HepG2 (cell line): ENCODE measurements around the gene B3GNT2. TPM values are rescaled to one million over a fixed set of nuclear protein-coding genes. Genes with fewer than 3 reads are reported as not detected.

Source experiments
- ARID4A ChIP-seq: sonication (generic); formaldehyde crosslinking; IDR thresholded peaks from 2 replicates; pipeline ENCODE4 v1.5.0; 2020; ENCODE audit warnings: mild to moderate bottlenecking, missing genetic modification reagents, borderline replicate concordance
- DMTF1 ChIP-seq: sonication (generic); formaldehyde crosslinking; IDR thresholded peaks from 2 replicates; pipeline ENCODE4 v1.4.0; 2020; ENCODE audit warnings: mild to moderate bottlenecking, missing genetic modification reagents
- ERF ChIP-seq: IDR thresholded peaks from 2 replicates; pipeline ENCODE4 v1.6.1; 2018; ENCODE audit warnings: missing biosample characterization, missing genetic modification reagents
- HNF4G ChIP-seq, 2 experiments: sonication (generic) in 1 of 2; formaldehyde crosslinking in 1 of 2; IDR thresholded peaks; 2 replicates each; pipeline versions ENCODE4 v1.4.0 to v1.6.1; 2011 to 2020; ENCODE audit warnings: borderline replicate concordance in 2 of 2, low read depth in 2 of 2, mild to moderate bottlenecking in 2 of 2, low read length in 1 of 2, missing genetic modification reagents in 1 of 2, moderate library complexity in 1 of 2
- HOXA5 ChIP-seq: sonication (generic); formaldehyde crosslinking; IDR thresholded peaks from 2 replicates; pipeline ENCODE4 v1.4.0; 2020; ENCODE audit warnings: missing genetic modification reagents
- MBD4 ChIP-seq: IDR thresholded peaks from 2 replicates; pipeline ENCODE4 v1.6.1; 2012; ENCODE audit warnings: low read length, inconsistent platforms, borderline replicate concordance
- MTF2 ChIP-seq: sonication (generic); formaldehyde crosslinking; IDR thresholded peaks from 2 replicates; pipeline ENCODE4 v1.5.0; 2020; ENCODE audit warnings: missing genetic modification reagents, borderline replicate concordance
- MYC ChIP-seq: sonication (generic); formaldehyde crosslinking; IDR thresholded peaks from 2 replicates; pipeline ENCODE4 v1.9.0; 2021; ENCODE audit warnings: missing genetic modification reagents, borderline replicate concordance
- POGK ChIP-seq: sonication (generic); formaldehyde crosslinking; conservative IDR thresholded peaks from 2 replicates; pipeline ENCODE4 v1.8.0; 2022; ENCODE audit warnings: mild to moderate bottlenecking, moderate library complexity, missing genetic modification reagents
- REXO4 ChIP-seq: sonication (generic); formaldehyde crosslinking; IDR thresholded peaks from 2 replicates; pipeline ENCODE4 v1.8.0; 2022; ENCODE audit warnings: missing genetic modification reagents, mild to moderate bottlenecking, borderline replicate concordance
- RFX3 ChIP-seq: IDR thresholded peaks from 2 replicates; pipeline ENCODE4 v1.6.1; 2016; ENCODE audit warnings: missing biosample characterization, missing genetic modification reagents
- SATB2 ChIP-seq: sonication (generic); formaldehyde crosslinking; IDR thresholded peaks from 2 replicates; pipeline ENCODE4 v1.5.0; 2020; ENCODE audit warnings: missing genetic modification reagents
- TCF7L2 ChIP-seq: IDR thresholded peaks from 2 replicates; pipeline ENCODE4 v1.6.1; 2011; ENCODE audit warnings: mild to moderate bottlenecking, low read depth, low read length, moderate library complexity
- TMF1 ChIP-seq: sonication (generic); formaldehyde crosslinking; IDR thresholded peaks from 2 replicates; pipeline ENCODE4 v1.8.1; 2022; ENCODE audit warnings: low read depth, missing genetic modification reagents
- ZFP1 ChIP-seq: IDR thresholded peaks from 2 replicates; pipeline ENCODE4 v1.6.1; 2016
- ZNF329 ChIP-seq: sonication (generic); formaldehyde crosslinking; IDR thresholded peaks from 2 replicates; pipeline ENCODE4 v1.9.0; 2021; ENCODE audit warnings: low read depth, mild to moderate bottlenecking, missing genetic modification reagents
- ZNF431 ChIP-seq: sonication (generic); formaldehyde crosslinking; IDR thresholded peaks from 2 replicates; pipeline ENCODE4 v1.9.0; 2022; ENCODE audit warnings: missing genetic modification reagents, low read depth, mild to moderate bottlenecking, borderline replicate concordance
- ZNF766 ChIP-seq: sonication (generic); formaldehyde crosslinking; IDR thresholded peaks from 2 replicates; pipeline ENCODE4 v1.5.0; 2020; ENCODE audit warnings: missing genetic modification reagents, borderline replicate concordance
- polyA plus RNA-seq, 8 experiments: library from polyadenylated mRNA; depleted of rRNA in 3 of 8; stranded (reverse) in 7 of 8; unstranded in 1 of 8; fragments of >200 nt; fragmentation: Illumina TruSeq in 4 of 8; extraction: Trizol in 4 of 8; gene quantifications; 2 replicates each; pipeline versions ENCODE4 v1.2.1 to v1.2.3, GENCODE V29; 2011 to 2016; ENCODE audit warnings: low read depth in 4 of 8, missing spikeins in 1 of 8, mixed read lengths in 1 of 8; ENCODE audit not compliant: insufficient read depth in 1 of 8
- total RNA-seq, 5 experiments: library from RNA; depleted of rRNA; stranded (reverse); fragments of >200 nt; fragmentation: Illumina TruSeq; extraction: Trizol; gene quantifications; 2 replicates each; pipeline ENCODE4 v1.2.3, GENCODE V29; 2016; ENCODE audit warnings: low read depth in 1 of 5

The B3GNT2 gene
- total and polyA plus RNA-seq, 2 of the 13 experiments (the other 11 are each of a cell fraction or from before 2014, with no cell fraction given): 26.3 to 28.5 TPM

- TF ChIP-seq POGK (no peak), SATB2 (CRISPR knock-in tag) (no peak), ZNF766 (CRISPR knock-in tag) (no peak), TCF7L2 (no peak), DMTF1 (CRISPR knock-in tag) (no peak), HOXA5 (CRISPR knock-in tag) (peak; percentile 23), ZNF329 (CRISPR knock-in tag) (peak; percentile 74; the same call in 1 of the 2 replicates), MTF2 (CRISPR knock-in tag) (peak; percentile 33; the same call in 1 of the 2 replicates), REXO4 (CRISPR knock-in tag) (no peak), MYC (CRISPR knock-in tag) (peak; percentile 70), ARID4A (CRISPR knock-in tag) (peak; percentile 68; the same call in 1 of the 2 replicates), MBD4 (peak; percentile 84; the same call in 1 of the 2 replicates), RFX3 (CRISPR knock-in tag) (no peak), HNF4G (IDR thresholded peaks at IDR 0.05; ENCODE audit: borderline replicate concordance, low read depth, low read length) (peak; percentile 67), HNF4G (CRISPR knock-in tag; IDR thresholded peaks at IDR 0.05; ENCODE audit: borderline replicate concordance, low read depth) (peak; percentile 74; the same call in 1 of the 2 replicates), TMF1 (peak; percentile 81), ZNF431 (CRISPR knock-in tag) (no peak; the same call in 1 of the 2 replicates), ERF (CRISPR knock-in tag) (peak; percentile 96), ZFP1 (CRISPR knock-in tag) (peak; percentile 80)
Observed at GRCh38 chr2:62194558-62195420, 1.1 kb upstream of the B3GNT2 start (continued).
